GM12801 (cell line): Measurements from ENCODE around the gene ZEB1.

Experiments used
- CTCF ChIP-seq: IDR thresholded peaks from one replicate; pipeline ENCODE4 v1.5.1; 2011; ENCODE audit warnings: control low read depth; ENCODE audit not compliant: insufficient read length; ENCODE audit errors: extremely low read depth

Gene ZEB1

DNA sequence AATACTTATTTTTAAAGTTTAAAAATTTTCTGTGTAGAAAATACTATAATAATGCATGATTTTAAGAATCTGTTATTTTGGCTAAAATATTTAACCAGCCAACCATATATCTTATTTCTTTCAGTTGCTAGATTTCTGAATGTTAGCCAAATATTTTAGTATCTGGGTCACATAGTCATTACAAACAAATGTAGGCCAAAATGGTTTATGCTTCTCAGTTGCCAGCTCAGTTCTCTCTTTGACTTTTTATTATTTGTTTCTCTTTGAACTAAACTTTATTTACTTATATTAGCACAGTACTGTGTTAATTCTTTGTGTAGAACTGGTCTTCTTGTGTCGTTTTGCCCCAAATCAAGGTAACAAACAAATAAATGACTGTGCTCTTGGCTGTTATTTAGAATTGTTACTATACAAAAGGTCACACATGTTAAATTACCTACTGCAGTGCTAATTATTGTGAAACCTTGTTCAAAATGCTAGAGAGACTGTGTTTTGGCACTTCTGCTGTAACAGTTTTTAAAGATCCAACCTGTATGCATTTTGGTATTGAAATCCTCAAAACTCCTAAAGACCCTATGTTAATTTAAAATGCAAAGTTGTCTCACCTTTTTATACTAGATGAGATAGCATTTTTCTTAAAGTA is 39.8 kb downstream of the ZEB1 start:
- no peak for TF ChIP-seq CTCF

DNA sequence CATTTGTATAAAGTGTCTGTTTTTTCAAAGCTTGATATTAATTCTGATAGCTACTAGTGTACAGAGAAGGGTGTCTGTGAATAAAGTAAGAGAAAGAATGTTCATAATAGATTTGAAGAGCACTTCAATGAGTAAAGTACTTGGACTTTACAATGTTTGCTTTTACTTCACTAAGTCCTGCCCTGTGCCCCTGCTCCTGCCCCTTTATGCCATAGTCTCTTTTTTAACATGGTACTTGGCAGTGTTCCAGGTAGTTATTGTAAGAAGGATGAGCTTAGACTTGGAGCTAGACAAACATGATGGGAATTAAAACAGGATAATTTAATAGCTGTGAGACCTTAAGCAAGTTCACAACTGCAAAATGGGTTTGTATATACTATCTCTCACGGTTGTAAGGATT is 41.0 kb downstream of the ZEB1 start:
- TF ChIP-seq CTCF = no peak

- no peak for TF ChIP-seq CTCF
Observed at GRCh38 chr10:31362023-31362641, 43.1 kb downstream of the ZEB1 start.

GRCh38 chr10:31366703-31367102 is 47.7 kb downstream of the ZEB1 start:
- TF ChIP-seq CTCF = no peak

- TF ChIP-seq CTCF = no peak
Observed at GRCh38 chr10:31368724-31369123, 49.7 kb downstream of the ZEB1 start.

DNA sequence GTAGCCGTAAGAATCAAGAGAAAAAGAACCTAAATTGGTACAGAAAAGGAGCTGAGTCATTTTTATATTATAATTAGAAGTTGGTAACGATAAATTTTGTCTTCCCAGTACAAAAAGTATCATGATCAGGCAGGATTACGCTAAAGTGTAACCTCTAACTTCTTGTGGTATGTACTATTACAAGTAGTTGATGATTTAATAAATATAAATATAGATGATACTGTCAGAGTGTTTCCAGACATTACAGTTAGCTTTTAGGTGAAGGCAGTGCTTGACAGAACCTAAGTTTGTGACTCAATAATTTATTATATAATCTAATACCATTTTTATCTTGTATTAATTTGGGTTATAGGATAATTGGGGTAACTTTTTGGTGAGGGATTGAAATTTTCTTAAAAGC is 53.4 kb downstream of the ZEB1 start:
- no peak for TF ChIP-seq CTCF

DNA sequence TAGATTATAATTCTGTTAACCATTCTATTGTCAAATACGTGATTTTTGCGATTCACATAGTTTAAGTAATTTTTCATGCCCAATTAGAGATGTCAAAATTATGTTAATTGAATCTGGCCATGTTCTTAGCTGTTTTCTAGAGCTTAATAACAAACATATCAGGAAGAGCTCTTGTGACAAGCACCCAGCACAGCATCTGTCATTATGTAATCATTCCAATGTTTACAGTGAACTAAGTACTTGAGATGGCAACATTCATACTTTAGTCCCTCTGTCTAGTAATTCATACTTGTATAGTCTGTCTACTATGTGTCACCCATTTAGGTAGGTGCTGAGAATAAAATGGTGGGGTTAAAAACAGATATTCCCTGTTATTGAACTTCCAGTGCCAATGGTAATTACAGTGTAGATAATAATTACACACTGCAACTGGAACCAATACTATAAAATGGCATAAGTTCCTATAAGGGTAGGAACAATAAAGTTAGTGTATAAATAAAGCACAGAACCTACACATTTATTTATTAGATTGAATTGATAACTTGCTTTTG is 55.2 kb downstream of the ZEB1 start:
- TF ChIP-seq CTCF = no peak
